ENCODE data around the gene NELFCD. TPM values are rescaled to one million over a fixed set of nuclear protein-coding genes. Genes with fewer than 3 reads are reported as not detected.

The NELFCD gene
- polyA plus RNA-seq, 1 donor from 2014 or later, result 88.7 TPM

GRCh38 chr20:58950603-58951002 is 30.5 kb upstream of the NELFCD start:
- H3K9me2 ChIP-seq (ENCODE audit: insufficient read depth, low read length), result no peaks in the 10 kb centered on the region
- no peaks in the 10 kb centered on the region for H3K36me3 ChIP-seq (ENCODE audit: insufficient read depth, low read length)
- H3K27ac ChIP-seq (ENCODE audit: low read length), result no peak overlapping the region
- TF ChIP-seq TAF1 (IDR thresholded peaks at IDR 0.05; ENCODE audit: low read depth), result no peak
- TF ChIP-seq REST (IDR thresholded peaks at IDR 0.05; ENCODE audit: borderline replicate concordance), result no peak
- no peak for TF ChIP-seq SMC3 (conservative IDR thresholded peaks at IDR 0.05; ENCODE audit: poor library complexity)
- TF ChIP-seq, protein P1, sequence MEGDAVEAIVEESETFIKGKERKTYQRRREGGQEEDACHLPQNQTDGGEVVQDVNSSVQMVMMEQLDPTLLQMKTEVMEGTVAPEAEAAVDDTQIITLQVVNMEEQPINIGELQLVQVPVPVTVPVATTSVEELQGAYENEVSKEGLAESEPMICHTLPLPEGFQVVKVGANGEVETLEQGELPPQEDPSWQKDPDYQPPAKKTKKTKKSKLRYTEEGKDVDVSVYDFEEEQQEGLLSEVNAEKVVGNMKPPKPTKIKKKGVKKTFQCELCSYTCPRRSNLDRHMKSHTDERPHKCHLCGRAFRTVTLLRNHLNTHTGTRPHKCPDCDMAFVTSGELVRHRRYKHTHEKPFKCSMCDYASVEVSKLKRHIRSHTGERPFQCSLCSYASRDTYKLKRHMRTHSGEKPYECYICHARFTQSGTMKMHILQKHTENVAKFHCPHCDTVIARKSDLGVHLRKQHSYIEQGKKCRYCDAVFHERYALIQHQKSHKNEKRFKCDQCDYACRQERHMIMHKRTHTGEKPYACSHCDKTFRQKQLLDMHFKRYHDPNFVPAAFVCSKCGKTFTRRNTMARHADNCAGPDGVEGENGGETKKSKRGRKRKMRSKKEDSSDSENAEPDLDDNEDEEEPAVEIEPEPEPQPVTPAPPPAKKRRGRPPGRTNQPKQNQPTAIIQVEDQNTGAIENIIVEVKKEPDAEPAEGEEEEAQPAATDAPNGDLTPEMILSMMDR (IDR thresholded peaks at IDR 0.05; ENCODE audit: poor library complexity, severe bottlenecking), result no peak
- no peak for TF ChIP-seq MXI1 (conservative IDR thresholded peaks at IDR 0.05; ENCODE audit: poor library complexity, severe bottlenecking)
- TF ChIP-seq EP300 (conservative IDR thresholded peaks at IDR 0.05; ENCODE audit: poor library complexity, severe bottlenecking), result no peak
- no peak for TF ChIP-seq POLR2AphosphoS5 (IDR thresholded peaks at IDR 0.05)
- TF ChIP-seq EZH2 (IDR thresholded peaks at IDR 0.05; ENCODE audit: borderline replicate concordance, insufficient read depth, low read length, poor library complexity, severe bottlenecking), result no peak
- no peak for TF ChIP-seq RAD21 (conservative IDR thresholded peaks at IDR 0.05)
- H3F3A ChIP-seq (ENCODE audit: insufficient read depth, low read length, poor library complexity, severe bottlenecking), result no peaks in the 10 kb centered on the region
- no peak overlapping the region for H2AFZ ChIP-seq (ENCODE audit: low read depth, low read length)
- H3K27me3 ChIP-seq (ENCODE audit: insufficient read depth, low read depth, low read length), result no peaks in the 10 kb centered on the region
- H3K9me3 ChIP-seq (ENCODE audit: low read length), result no peaks in the 10 kb centered on the region
- no peaks in the 10 kb centered on the region for H3K79me2 ChIP-seq (replicated peaks; ENCODE audit: insufficient read depth, low read length)
- no peak overlapping the region for H3K4me3 ChIP-seq (ENCODE audit: low read length)
- H4K20me1 ChIP-seq (ENCODE audit: insufficient read depth), result no peaks in the 10 kb centered on the region
- no peak overlapping the region for H3K9ac ChIP-seq (ENCODE audit: low read length)
- H3K4me2 ChIP-seq (ENCODE audit: low read length), result no peak overlapping the region

DNA sequence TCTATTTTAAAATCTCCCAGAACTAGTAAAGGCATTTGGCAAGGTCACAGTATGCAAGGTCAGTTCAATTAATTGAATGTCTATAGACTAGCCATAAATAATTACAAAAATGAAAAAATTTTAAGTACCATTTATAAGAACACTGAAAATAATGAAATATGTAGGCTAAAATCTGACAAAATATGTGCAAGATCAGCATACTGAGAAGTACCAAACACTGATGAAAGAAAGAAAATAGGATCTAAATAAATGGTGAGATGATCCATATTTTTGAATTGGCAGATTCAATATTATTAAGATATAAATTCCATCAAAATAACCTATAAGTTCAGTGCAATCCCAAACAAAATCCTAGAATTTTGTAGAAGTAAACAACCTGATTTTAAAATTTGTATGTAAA is 28.0 kb upstream of the NELFCD start:
- H4K20me1 ChIP-seq (ENCODE audit: insufficient read depth), result no peaks in the 10 kb centered on the region
- no peaks in the 10 kb centered on the region for H3K27me3 ChIP-seq (ENCODE audit: insufficient read depth, low read depth, low read length)
- no peak overlapping the region for H3K4me2 ChIP-seq (ENCODE audit: low read length)
- H3F3A ChIP-seq (ENCODE audit: insufficient read depth, low read length, poor library complexity, severe bottlenecking), result no peaks in the 10 kb centered on the region
- no peaks in the 10 kb centered on the region for H3K36me3 ChIP-seq (ENCODE audit: insufficient read depth, low read length)
- no peak overlapping the region for H3K27ac ChIP-seq (ENCODE audit: low read length)
- H3K79me2 ChIP-seq (replicated peaks; ENCODE audit: insufficient read depth, low read length), result no peaks in the 10 kb centered on the region
- TF ChIP-seq, protein P1 (IDR thresholded peaks at IDR 0.05; ENCODE audit: poor library complexity, severe bottlenecking), result no peak
- TF ChIP-seq RAD21 (conservative IDR thresholded peaks at IDR 0.05), result no peak
- TF ChIP-seq POLR2AphosphoS5 (IDR thresholded peaks at IDR 0.05), result no peak
- TF ChIP-seq MXI1 (conservative IDR thresholded peaks at IDR 0.05; ENCODE audit: poor library complexity, severe bottlenecking), result no peak
- TF ChIP-seq EZH2 (IDR thresholded peaks at IDR 0.05; ENCODE audit: borderline replicate concordance, insufficient read depth, low read length, poor library complexity, severe bottlenecking), result no peak
- no peak for TF ChIP-seq SMC3 (conservative IDR thresholded peaks at IDR 0.05; ENCODE audit: poor library complexity)
- no peak for TF ChIP-seq TAF1 (IDR thresholded peaks at IDR 0.05; ENCODE audit: low read depth)
- no peak for TF ChIP-seq REST (IDR thresholded peaks at IDR 0.05; ENCODE audit: borderline replicate concordance)
- TF ChIP-seq EP300 (conservative IDR thresholded peaks at IDR 0.05; ENCODE audit: poor library complexity, severe bottlenecking), result no peak
- H3K9ac ChIP-seq (ENCODE audit: low read length), result no peak overlapping the region
- H3K9me2 ChIP-seq (ENCODE audit: insufficient read depth, low read length), result no peaks in the 10 kb centered on the region
- H3K9me3 ChIP-seq (ENCODE audit: low read length), result no peaks in the 10 kb centered on the region
- H3K4me3 ChIP-seq (ENCODE audit: low read length), result no peak overlapping the region
- no peak overlapping the region for H2AFZ ChIP-seq (ENCODE audit: low read depth, low read length)
